CD14-positive monocyte (primary cell): ENCODE data around the gene GRIA3. TPM values are rescaled to one million over a fixed set of nuclear protein-coding genes. Genes with fewer than 3 reads are reported as not detected.

ENCODE experiments used
- DNase-seq, 3 donors: peaks; one replicate each; pipeline ENCODE4 v3.0.0-alpha.2; 2011 to 2022
- H2AFZ ChIP-seq: 2 replicates; pipeline ENCODE4 v1.6.0; 2012; ENCODE audit warnings: mild to moderate bottlenecking, low read depth, low read length, inconsistent platforms; ENCODE audit not compliant: insufficient read depth, poor library complexity, severe bottlenecking
- H3K27ac ChIP-seq, 2 donors: 1 replicate in 1 of 2; 2 replicates in 1 of 2; pipeline ENCODE4 v1.5.1; 2012 to 2013; ENCODE audit warnings: low read length in 2 of 2, control low read depth in 1 of 2, inconsistent platforms in 1 of 2, low read depth in 1 of 2, mild to moderate bottlenecking in 1 of 2
- H3K27me3 ChIP-seq, 2 donors: one replicate each; pipeline versions ENCODE4 v1.6.0 to v1.6.1; 2011 to 2013; ENCODE audit warnings: low read length in 2 of 2; ENCODE audit not compliant: control insufficient read depth in 2 of 2, insufficient read depth in 2 of 2
- H3K36me3 ChIP-seq, 2 donors: replicated peaks in 1 of 2; 1 replicate in 1 of 2; 2 replicates in 1 of 2; pipeline versions ENCODE4 v1.5.1 to v1.6.1; 2012 to 2013; ENCODE audit warnings: low read length in 2 of 2, control low read depth in 1 of 2, inconsistent platforms in 1 of 2, mild to moderate bottlenecking in 1 of 2; ENCODE audit not compliant: insufficient read depth in 2 of 2, control insufficient read depth in 1 of 2
- H3K4me1 ChIP-seq, 2 donors: 1 replicate in 1 of 2; 2 replicates in 1 of 2; pipeline versions ENCODE4 v1.5.1 to v1.6.1; 2012 to 2013; ENCODE audit warnings: low read length in 2 of 2, control low read depth in 1 of 2, inconsistent platforms in 1 of 2, mild to moderate bottlenecking in 1 of 2, moderate library complexity in 1 of 2; ENCODE audit not compliant: insufficient read depth in 2 of 2, control insufficient read depth in 1 of 2
- H3K4me2 ChIP-seq: replicated peaks from 2 replicates; pipeline ENCODE3; 2012; ENCODE audit warnings: low read length, moderate library complexity, mild to moderate bottlenecking; ENCODE audit not compliant: poor library complexity, severe bottlenecking; ENCODE audit errors: extremely low read depth
- H3K4me3 ChIP-seq, 3 experiments: fragments of 200-600 bp in 1 of 3; sonication (generic) in 1 of 3; replicated peaks in 1 of 3; 1 replicate in 2 of 3; 2 replicates in 1 of 3; pipeline ENCODE4 v1.5.1; 2011 to 2013; ENCODE audit warnings: low read length in 3 of 3, mild to moderate bottlenecking in 3 of 3, control low read depth in 2 of 3, low read depth in 2 of 3, inconsistent platforms in 1 of 3, moderate library complexity in 1 of 3
- H3K79me2 ChIP-seq: 2 replicates; pipeline ENCODE4 v1.6.0; 2012; ENCODE audit warnings: mild to moderate bottlenecking, control low read depth, inconsistent platforms, low read length, moderate library complexity; ENCODE audit not compliant: insufficient read depth
- H3K9ac ChIP-seq: 2 replicates; pipeline ENCODE4 v1.6.0; 2017; ENCODE audit warnings: low read length, mild to moderate bottlenecking; ENCODE audit not compliant: insufficient read depth, poor library complexity, severe bottlenecking
- H3K9me3 ChIP-seq, 2 donors: replicated peaks in 1 of 2; 1 replicate in 1 of 2; 2 replicates in 1 of 2; pipeline versions ENCODE4 v1.5.1 to v1.6.1; 2012 to 2013; ENCODE audit warnings: low read length in 2 of 2, control low read depth in 1 of 2; ENCODE audit not compliant: control insufficient read depth in 1 of 2, insufficient read depth in 1 of 2
- H4K20me1 ChIP-seq: 2 replicates; pipeline ENCODE4 v1.6.0; 2012; ENCODE audit warnings: mild to moderate bottlenecking, low read length, control low read depth, moderate library complexity; ENCODE audit not compliant: insufficient read depth
- H3K27ac Mint-ChIP-seq, 7 donors: one replicate each; pipeline ENCODE4 v1.8.0; 2020; ENCODE audit warnings: mild to moderate bottlenecking in 7 of 7, mixed read lengths in 7 of 7, moderate library complexity in 6 of 7, inconsistent platforms in 2 of 7
- H3K27me3 Mint-ChIP-seq, 3 donors: one replicate each; pipeline ENCODE4 v1.8.0; 2021 to 2022; ENCODE audit warnings: low read depth in 3 of 3, mild to moderate bottlenecking in 3 of 3, mixed read lengths in 3 of 3, moderate library complexity in 3 of 3, inconsistent platforms in 1 of 3
- H3K36me3 Mint-ChIP-seq, 2 donors: one replicate each; pipeline ENCODE4 v1.8.0; 2020; ENCODE audit warnings: mixed read lengths in 2 of 2, inconsistent platforms in 1 of 2, mild to moderate bottlenecking in 1 of 2
- H3K4me1 Mint-ChIP-seq: one replicate; pipeline ENCODE4 v1.8.0; 2020; ENCODE audit warnings: mild to moderate bottlenecking, mixed read lengths
- H3K4me3 Mint-ChIP-seq, 2 donors: one replicate each; pipeline ENCODE4 v1.8.0; 2020; ENCODE audit warnings: mild to moderate bottlenecking in 2 of 2, mixed read lengths in 2 of 2, moderate library complexity in 1 of 2
- H3K9me3 Mint-ChIP-seq, 7 donors: one replicate each; pipeline ENCODE4 v1.8.0; 2020 to 2022; ENCODE audit warnings: mixed read lengths in 7 of 7, mild to moderate bottlenecking in 6 of 7, moderate library complexity in 6 of 7, inconsistent platforms in 2 of 7
- CTCF ChIP-seq: fragments of 200-600 bp; IDR thresholded peaks from one replicate; pipeline ENCODE4 v1.8.0; 2022; ENCODE audit warnings: antibody characterized with exemption, mild to moderate bottlenecking
- WGBS: methylation state at CpG from one replicate; pipeline ENCODE4 v1.1.5; 2013; ENCODE audit warnings: missing lambda C conversion rate; ENCODE audit not compliant: insufficient coverage; 5-methylcytosine and 5-hydroxymethylcytosine counted together
- intact Hi-C, 2 donors: fragments of 100-400 bp; cut with micrococcal nuclease; formaldehyde crosslinking; loops; one replicate each; pipeline versions ENCODE4 v1.15.0 to v1.15.1; 2023
- polyA plus RNA-seq, 3 donors: library from polyadenylated mRNA; depleted of rRNA in 1 of 3; unstranded in 2 of 3; stranded (reverse) in 1 of 3; fragments of 300-500 nt in 2 of 3; fragments of >200 nt in 1 of 3; fragmentation: Illumina TruSeq in 2 of 3; gene quantifications; 1 replicate in 2 of 3; 2 replicates in 1 of 3; pipeline ENCODE4 v1.2.3, GENCODE V29; 2012 to 2021

Gene GRIA3
- polyA plus RNA-seq, 3 donors = not detected

GRCh38 chrX:123405231-123405630, 221.2 kb downstream of the GRIA3 start:
- H3K27ac ChIP-seq = no peak overlapping the region
- no peaks in the 10 kb centered on the region for H3K9me3 ChIP-seq
- no peak overlapping the region for H3K4me2 ChIP-seq
- no peaks in the 10 kb centered on the region for H3K36me3 Mint-ChIP-seq
- no peaks in the 10 kb centered on the region for H4K20me1 ChIP-seq
- intact Hi-C loops = no loop called here
- H3K4me3 Mint-ChIP-seq = no peak overlapping the region
- H3K9me3 Mint-ChIP-seq = peaks cover 0 to 2% (median 0%) of the 10 kb centered on the region in 7 donors
- WGBS = no CpG with 5 or more reads among the region's 3 CpGs
- H3K27ac Mint-ChIP-seq = no peak overlapping the region
- H3K27me3 Mint-ChIP-seq = no peaks in the 10 kb centered on the region
- DNase-seq = no peak
- no peaks in the 10 kb centered on the region for H3K4me1 Mint-ChIP-seq
- no peaks in the 10 kb centered on the region for H3K79me2 ChIP-seq
- no peaks in the 10 kb centered on the region for H3K27me3 ChIP-seq
- H3K36me3 ChIP-seq = no peaks in the 10 kb centered on the region
- no peak overlapping the region for H3K4me3 ChIP-seq
- H2AFZ ChIP-seq = no peak overlapping the region
- no peak for TF ChIP-seq CTCF
- H3K4me1 ChIP-seq = no peaks in the 10 kb centered on the region
- H3K9ac ChIP-seq = no peak overlapping the region

GRCh38 chrX:123408821-123409737, 225.0 kb downstream of the GRIA3 start:
- no peak overlapping the region for H2AFZ ChIP-seq
- no peaks in the 10 kb centered on the region for H3K4me1 ChIP-seq
- H3K27ac ChIP-seq = no peak overlapping the region
- no peak overlapping the region for H3K4me2 ChIP-seq
- no peaks in the 10 kb centered on the region for H3K4me1 Mint-ChIP-seq
- no peak overlapping the region for H3K9ac ChIP-seq
- no peaks in the 10 kb centered on the region for H3K36me3 Mint-ChIP-seq
- no peaks in the 10 kb centered on the region for H3K36me3 ChIP-seq
- no peak overlapping the region for H3K4me3 Mint-ChIP-seq
- H4K20me1 ChIP-seq = no peaks in the 10 kb centered on the region
- no peaks in the 10 kb centered on the region for H3K27me3 ChIP-seq
- intact Hi-C loops = no loop called here
- DNase-seq = no peak
- H3K27ac Mint-ChIP-seq = no peak overlapping the region
- H3K9me3 Mint-ChIP-seq = peaks cover 0 to 2% (median 0%) of the 10 kb centered on the region in 7 donors
- WGBS = no CpG with 5 or more reads among the region's 1 CpG
- no peaks in the 10 kb centered on the region for H3K9me3 ChIP-seq
- no peaks in the 10 kb centered on the region for H3K27me3 Mint-ChIP-seq
- H3K4me3 ChIP-seq = no peak overlapping the region
- H3K79me2 ChIP-seq = no peaks in the 10 kb centered on the region
- no peak for TF ChIP-seq CTCF
